K562 (cell line): ENCODE measurements around the gene PPP1R15A. TPM values are rescaled to one million over a fixed set of nuclear protein-coding genes. Genes with fewer than 3 reads are reported as not detected.

ENCODE experiments used
- SP1 ChIP-seq: sonication (generic); formaldehyde crosslinking; IDR thresholded peaks from 2 replicates; pipeline ENCODE4 v1.8.1; 2022; ENCODE audit warnings: mild to moderate bottlenecking, missing genetic modification reagents
- TAF1 ChIP-seq: IDR thresholded peaks from 2 replicates; pipeline ENCODE4 v1.6.1; 2011; ENCODE audit warnings: mild to moderate bottlenecking, low read length, moderate library complexity; ENCODE audit not compliant: insufficient read depth, control insufficient read depth, severe bottlenecking; ENCODE audit errors: extremely low read depth
- ZNF24 ChIP-seq: fragments of 450-650 bp; IDR thresholded peaks from 2 replicates; pipeline ENCODE4 v1.6.1; 2016
- polyA plus RNA-seq, 8 experiments: library from polyadenylated mRNA; depleted of rRNA in 4 of 8; stranded (reverse) in 5 of 8; unstranded in 3 of 8; fragments of >200 nt; fragmentation: Nextera tagmentation in 2 of 8; fragmentation: Illumina TruSeq in 1 of 8; extraction: Ambion mirVana in 2 of 8; extraction: Trizol in 1 of 8; gene quantifications; 2 replicates each; pipeline versions ENCODE4 v1.2.1 to v1.2.3, GENCODE V29; 2011 to 2014; ENCODE audit warnings: inconsistent platforms in 1 of 8, missing spikeins in 1 of 8
- total RNA-seq, 7 experiments: library from RNA; depleted of rRNA in 6 of 7; stranded (reverse); fragments of >200 nt in 6 of 7; fragmentation: Illumina TruSeq in 2 of 7; extraction: Trizol in 2 of 7; gene quantifications; 2 replicates each; pipeline versions ENCODE4 v1.2.1 to v1.2.3, GENCODE V29; 2011 to 2021; ENCODE audit warnings: low replicate concordance in 1 of 7
- TF ChIP-seq, protein P1 (sequence below): fragments of 250-450 bp; sonication (Bioruptor Pico); IDR thresholded peaks from 2 replicates; pipeline ENCODE4 v1.5.0; 2021; ENCODE audit warnings: mild to moderate bottlenecking, moderate library complexity
- TF ChIP-seq, protein P2 (sequence below): fragments of 450-650 bp; IDR thresholded peaks from 2 replicates; pipeline ENCODE4 v1.6.1; 2018; ENCODE audit warnings: mild to moderate bottlenecking, low read depth; ENCODE audit not compliant: partially characterized antibody
- TF ChIP-seq, protein P3 (sequence below): fragments of 250-450 bp; sonication (Bioruptor Pico); IDR thresholded peaks from 2 replicates; pipeline ENCODE4 v1.5.0; 2020; ENCODE audit warnings: mild to moderate bottlenecking, borderline replicate concordance
- TF ChIP-seq, protein P4 (sequence below): fragments of 250-450 bp; sonication (Bioruptor Pico); IDR thresholded peaks from 2 replicates; pipeline ENCODE4 v1.8.0; 2022; ENCODE audit warnings: moderate library complexity, mild to moderate bottlenecking, inconsistent platforms
- TF ChIP-seq, protein P5 (sequence below): sonication (generic); formaldehyde crosslinking; IDR thresholded peaks from 2 replicates; pipeline ENCODE4 v1.8.0; 2023; ENCODE audit warnings: missing genetic modification reagents, mild to moderate bottlenecking, borderline replicate concordance
- TF ChIP-seq, protein P6 (sequence below): fragments of 450-650 bp; formaldehyde crosslinking; conservative IDR thresholded peaks from 2 replicates; pipeline ENCODE4 v1.4.0; 2022; ENCODE audit warnings: mild to moderate bottlenecking, missing genetic modification characterization

The PPP1R15A gene
- total and polyA plus RNA-seq, 9 of the 15 experiments (the other 6 are each of a cell fraction or from before 2014, with no cell fraction given), result 0.42 to 73.7 (median 44.0) TPM

DNA sequence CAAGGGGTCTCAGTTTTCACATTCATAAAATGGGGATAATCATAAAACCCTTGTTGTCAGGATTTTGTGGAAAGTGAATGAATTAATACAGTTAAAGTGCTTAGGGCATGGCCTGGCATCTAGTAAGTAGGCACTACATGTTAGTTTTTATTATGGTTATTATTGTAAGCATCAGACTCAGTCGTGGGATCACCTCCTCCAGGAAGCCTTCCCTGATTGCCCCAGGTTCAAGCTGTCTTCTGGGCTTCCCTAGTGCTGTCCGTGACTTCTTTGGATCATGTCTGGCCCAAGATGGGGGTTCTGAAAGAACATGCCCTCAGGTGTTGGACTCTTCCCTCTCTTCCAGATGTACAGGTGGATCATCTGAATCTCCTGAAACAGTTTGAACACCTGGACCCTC lies 38.6 kb downstream of the PPP1R15A start (continued):
- TF ChIP-seq, protein P1, sequence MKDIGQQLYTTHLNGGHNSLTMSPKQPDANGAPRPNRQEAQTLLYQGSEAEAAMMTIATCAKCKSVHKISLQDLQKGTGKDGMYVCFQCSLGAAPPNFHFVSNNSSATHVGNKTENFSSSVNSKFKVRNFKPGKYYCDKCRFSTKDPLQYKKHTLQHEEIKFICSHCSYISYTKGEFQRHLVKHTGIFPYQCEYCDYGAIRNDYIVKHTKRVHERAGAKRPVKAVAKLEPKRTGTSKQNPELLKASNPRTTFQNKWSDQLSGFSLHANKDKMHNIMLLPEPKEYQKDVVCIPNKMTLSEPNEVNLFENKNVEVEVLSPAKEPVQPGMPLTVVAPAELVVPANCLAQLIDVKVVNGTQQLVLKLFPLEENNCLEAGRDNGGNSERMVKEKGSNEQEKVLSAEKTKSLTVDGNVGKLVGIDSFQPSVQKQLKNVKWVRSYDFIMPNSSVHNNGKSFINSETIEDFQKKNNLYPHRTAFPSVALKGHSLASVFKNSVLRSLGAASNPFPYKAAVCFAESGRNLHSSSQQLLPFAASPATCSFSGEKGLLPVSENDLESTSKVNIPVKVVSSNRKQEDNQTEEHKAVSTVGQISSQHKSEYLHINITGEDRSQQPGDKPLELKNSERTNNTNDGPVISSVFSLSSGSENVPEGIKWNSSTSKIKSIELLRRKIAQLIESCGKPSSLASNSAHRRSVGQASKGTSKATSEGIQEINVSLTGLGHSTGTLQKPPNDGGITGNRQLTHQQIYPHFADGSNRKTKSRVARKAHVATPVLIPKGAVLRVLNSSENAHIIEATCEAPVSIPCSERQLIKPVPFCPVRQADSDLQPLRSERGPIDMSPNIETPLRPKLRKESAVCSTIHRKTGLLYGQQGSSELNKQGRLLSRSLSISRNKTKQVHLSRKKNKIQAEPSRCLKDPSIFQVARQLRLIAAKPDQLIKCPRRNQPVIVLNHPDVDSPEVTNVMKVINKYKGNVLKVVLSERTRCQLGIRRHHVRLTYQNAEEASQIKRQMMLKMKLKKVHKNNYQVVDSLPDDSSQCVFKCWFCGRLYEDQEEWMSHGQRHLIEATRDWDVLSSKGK (CRISPR knock-in tag), result no peak
- TF ChIP-seq TAF1 (no peak), ZNF24 (no peak), SP1 (CRISPR knock-in tag) (no peak)
- TF ChIP-seq, protein P2, sequence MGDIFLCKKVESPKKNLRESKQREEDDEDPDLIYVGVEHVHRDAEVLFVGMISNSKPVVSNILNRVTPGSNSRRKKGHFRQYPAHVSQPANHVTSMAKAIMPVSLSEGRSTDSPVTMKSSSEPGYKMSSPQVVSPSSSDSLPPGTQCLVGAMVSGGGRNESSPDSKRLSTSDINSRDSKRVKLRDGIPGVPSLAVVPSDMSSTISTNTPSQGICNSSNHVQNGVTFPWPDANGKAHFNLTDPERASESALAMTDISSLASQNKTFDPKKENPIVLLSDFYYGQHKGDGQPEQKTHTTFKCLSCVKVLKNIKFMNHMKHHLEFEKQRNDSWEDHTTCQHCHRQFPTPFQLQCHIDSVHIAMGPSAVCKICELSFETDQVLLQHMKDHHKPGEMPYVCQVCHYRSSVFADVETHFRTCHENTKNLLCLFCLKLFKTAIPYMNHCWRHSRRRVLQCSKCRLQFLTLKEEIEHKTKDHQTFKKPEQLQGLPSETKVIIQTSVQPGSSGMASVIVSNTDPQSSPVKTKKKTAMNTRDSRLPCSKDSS, result no peak
- TF ChIP-seq, protein P3, sequence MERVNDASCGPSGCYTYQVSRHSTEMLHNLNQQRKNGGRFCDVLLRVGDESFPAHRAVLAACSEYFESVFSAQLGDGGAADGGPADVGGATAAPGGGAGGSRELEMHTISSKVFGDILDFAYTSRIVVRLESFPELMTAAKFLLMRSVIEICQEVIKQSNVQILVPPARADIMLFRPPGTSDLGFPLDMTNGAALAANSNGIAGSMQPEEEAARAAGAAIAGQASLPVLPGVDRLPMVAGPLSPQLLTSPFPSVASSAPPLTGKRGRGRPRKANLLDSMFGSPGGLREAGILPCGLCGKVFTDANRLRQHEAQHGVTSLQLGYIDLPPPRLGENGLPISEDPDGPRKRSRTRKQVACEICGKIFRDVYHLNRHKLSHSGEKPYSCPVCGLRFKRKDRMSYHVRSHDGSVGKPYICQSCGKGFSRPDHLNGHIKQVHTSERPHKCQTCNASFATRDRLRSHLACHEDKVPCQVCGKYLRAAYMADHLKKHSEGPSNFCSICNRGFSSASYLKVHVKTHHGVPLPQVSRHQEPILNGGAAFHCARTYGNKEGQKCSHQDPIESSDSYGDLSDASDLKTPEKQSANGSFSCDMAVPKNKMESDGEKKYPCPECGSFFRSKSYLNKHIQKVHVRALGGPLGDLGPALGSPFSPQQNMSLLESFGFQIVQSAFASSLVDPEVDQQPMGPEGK (CRISPR knock-in tag), result no peak
- TF ChIP-seq, protein P4, sequence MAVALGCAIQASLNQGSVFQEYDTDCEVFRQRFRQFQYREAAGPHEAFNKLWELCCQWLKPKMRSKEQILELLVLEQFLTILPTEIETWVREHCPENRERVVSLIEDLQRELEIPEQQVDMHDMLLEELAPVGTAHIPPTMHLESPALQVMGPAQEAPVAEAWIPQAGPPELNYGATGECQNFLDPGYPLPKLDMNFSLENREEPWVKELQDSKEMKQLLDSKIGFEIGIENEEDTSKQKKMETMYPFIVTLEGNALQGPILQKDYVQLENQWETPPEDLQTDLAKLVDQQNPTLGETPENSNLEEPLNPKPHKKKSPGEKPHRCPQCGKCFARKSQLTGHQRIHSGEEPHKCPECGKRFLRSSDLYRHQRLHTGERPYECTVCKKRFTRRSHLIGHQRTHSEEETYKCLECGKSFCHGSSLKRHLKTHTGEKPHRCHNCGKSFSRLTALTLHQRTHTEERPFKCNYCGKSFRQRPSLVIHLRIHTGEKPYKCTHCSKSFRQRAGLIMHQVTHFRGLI (CRISPR knock-in tag), result no peak
- TF ChIP-seq, protein P5, sequence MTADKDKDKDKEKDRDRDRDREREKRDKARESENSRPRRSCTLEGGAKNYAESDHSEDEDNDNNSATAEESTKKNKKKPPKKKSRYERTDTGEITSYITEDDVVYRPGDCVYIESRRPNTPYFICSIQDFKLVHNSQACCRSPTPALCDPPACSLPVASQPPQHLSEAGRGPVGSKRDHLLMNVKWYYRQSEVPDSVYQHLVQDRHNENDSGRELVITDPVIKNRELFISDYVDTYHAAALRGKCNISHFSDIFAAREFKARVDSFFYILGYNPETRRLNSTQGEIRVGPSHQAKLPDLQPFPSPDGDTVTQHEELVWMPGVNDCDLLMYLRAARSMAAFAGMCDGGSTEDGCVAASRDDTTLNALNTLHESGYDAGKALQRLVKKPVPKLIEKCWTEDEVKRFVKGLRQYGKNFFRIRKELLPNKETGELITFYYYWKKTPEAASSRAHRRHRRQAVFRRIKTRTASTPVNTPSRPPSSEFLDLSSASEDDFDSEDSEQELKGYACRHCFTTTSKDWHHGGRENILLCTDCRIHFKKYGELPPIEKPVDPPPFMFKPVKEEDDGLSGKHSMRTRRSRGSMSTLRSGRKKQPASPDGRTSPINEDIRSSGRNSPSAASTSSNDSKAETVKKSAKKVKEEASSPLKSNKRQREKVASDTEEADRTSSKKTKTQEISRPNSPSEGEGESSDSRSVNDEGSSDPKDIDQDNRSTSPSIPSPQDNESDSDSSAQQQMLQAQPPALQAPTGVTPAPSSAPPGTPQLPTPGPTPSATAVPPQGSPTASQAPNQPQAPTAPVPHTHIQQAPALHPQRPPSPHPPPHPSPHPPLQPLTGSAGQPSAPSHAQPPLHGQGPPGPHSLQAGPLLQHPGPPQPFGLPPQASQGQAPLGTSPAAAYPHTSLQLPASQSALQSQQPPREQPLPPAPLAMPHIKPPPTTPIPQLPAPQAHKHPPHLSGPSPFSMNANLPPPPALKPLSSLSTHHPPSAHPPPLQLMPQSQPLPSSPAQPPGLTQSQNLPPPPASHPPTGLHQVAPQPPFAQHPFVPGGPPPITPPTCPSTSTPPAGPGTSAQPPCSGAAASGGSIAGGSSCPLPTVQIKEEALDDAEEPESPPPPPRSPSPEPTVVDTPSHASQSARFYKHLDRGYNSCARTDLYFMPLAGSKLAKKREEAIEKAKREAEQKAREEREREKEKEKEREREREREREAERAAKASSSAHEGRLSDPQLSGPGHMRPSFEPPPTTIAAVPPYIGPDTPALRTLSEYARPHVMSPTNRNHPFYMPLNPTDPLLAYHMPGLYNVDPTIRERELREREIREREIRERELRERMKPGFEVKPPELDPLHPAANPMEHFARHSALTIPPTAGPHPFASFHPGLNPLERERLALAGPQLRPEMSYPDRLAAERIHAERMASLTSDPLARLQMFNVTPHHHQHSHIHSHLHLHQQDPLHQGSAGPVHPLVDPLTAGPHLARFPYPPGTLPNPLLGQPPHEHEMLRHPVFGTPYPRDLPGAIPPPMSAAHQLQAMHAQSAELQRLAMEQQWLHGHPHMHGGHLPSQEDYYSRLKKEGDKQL (CRISPR knock-in tag), result no peak
- TF ChIP-seq, protein P6, sequence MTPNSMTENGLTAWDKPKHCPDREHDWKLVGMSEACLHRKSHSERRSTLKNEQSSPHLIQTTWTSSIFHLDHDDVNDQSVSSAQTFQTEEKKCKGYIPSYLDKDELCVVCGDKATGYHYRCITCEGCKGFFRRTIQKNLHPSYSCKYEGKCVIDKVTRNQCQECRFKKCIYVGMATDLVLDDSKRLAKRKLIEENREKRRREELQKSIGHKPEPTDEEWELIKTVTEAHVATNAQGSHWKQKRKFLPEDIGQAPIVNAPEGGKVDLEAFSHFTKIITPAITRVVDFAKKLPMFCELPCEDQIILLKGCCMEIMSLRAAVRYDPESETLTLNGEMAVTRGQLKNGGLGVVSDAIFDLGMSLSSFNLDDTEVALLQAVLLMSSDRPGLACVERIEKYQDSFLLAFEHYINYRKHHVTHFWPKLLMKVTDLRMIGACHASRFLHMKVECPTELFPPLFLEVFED (CRISPR knock-in tag), result no peak
